GM23248 (cell line): Measurements from ENCODE around the gene ADH1C.
"Not testable (repeated sequence)": the region's sequence is repeated elsewhere in the genome, so short reads cannot be mapped to it uniquely, and the experiment has no call there.

Experiments used
- EZH2 ChIP-seq: fragments of 200-600 bp; sonication (generic); IDR thresholded peaks from 2 replicates; pipeline ENCODE4 v1.6.1; 2018; ENCODE audit warnings: antibody characterized with exemption, mild to moderate bottlenecking; ENCODE audit not compliant: insufficient read depth, poor library complexity, severe bottlenecking
- EZH2phosphoT487 ChIP-seq: fragments of 200-600 bp; sonication (generic); IDR thresholded peaks from 2 replicates; pipeline ENCODE4 v1.6.1; 2018; ENCODE audit warnings: antibody characterized with exemption, moderate library complexity, mild to moderate bottlenecking, low read depth; ENCODE audit not compliant: insufficient read depth

GRCh38 chr4:99367817-99368216, 15.3 kb upstream of the ADH1C start:
- TF ChIP-seq EZH2, EZH2phosphoT487: not testable (repeated sequence)
